Endothelial cell (in vitro differentiated cells): Measurements from ENCODE around the gene PAIP1. TPM values are rescaled to one million over a fixed set of nuclear protein-coding genes. Genes with fewer than 3 reads are reported as not detected.
A peak's percentile ranks its signal among the peaks of the same experiment; 100 is the strongest.
"Not testable (repeated sequence)": the region's sequence is repeated elsewhere in the genome, so short reads cannot be mapped to it uniquely, and the experiment has no call there.

ENCODE experiments used
- DNase-seq: peaks from one replicate; pipeline ENCODE4 v3.0.0; 2021; ENCODE audit warnings: low spot score
- H3K27ac Mint-ChIP-seq: one replicate; pipeline ENCODE4 v1.8.0; 2021; ENCODE audit warnings: mixed read lengths, inconsistent platforms; ENCODE audit not compliant: unreplicated experiment
- H3K27me3 Mint-ChIP-seq: one replicate; pipeline ENCODE4 v1.8.0; 2021; ENCODE audit warnings: mild to moderate bottlenecking, moderate library complexity, mixed read lengths, inconsistent platforms; ENCODE audit not compliant: unreplicated experiment
- H3K36me3 Mint-ChIP-seq: one replicate; pipeline ENCODE4 v1.8.0; 2021; ENCODE audit warnings: mild to moderate bottlenecking, low read depth, mixed read lengths, inconsistent platforms; ENCODE audit not compliant: unreplicated experiment
- H3K4me1 Mint-ChIP-seq: one replicate; pipeline ENCODE4 v1.8.0; 2021; ENCODE audit warnings: mild to moderate bottlenecking, mixed read lengths, inconsistent platforms; ENCODE audit not compliant: unreplicated experiment
- H3K4me3 Mint-ChIP-seq: one replicate; pipeline ENCODE4 v1.8.0; 2021; ENCODE audit warnings: mild to moderate bottlenecking, mixed read lengths, inconsistent platforms; ENCODE audit not compliant: unreplicated experiment
- H3K9me3 Mint-ChIP-seq: one replicate; pipeline ENCODE4 v1.8.0; 2021; ENCODE audit warnings: mixed read lengths, inconsistent platforms; ENCODE audit not compliant: unreplicated experiment
- total RNA-seq: library from RNA; stranded (reverse); fragmentation: NEBNext Ultra II Directional; extraction: Animal tissue kit (Norgen Biotek cat#: 25700); gene quantifications from one replicate; pipeline ENCODE4 v1.2.1, GENCODE V29; 2021; ENCODE audit not compliant: unreplicated experiment
- TF ChIP-seq, protein P1 (sequence below): fragments of 200-600 bp; sonication (generic); IDR thresholded peaks from one replicate; pipeline ENCODE4 v1.5.0; 2021; ENCODE audit warnings: antibody characterized with exemption; ENCODE audit not compliant: unreplicated experiment

The PAIP1 gene
- total RNA-seq, 1 donor from 2014 or later: 92.4 TPM

DNA sequence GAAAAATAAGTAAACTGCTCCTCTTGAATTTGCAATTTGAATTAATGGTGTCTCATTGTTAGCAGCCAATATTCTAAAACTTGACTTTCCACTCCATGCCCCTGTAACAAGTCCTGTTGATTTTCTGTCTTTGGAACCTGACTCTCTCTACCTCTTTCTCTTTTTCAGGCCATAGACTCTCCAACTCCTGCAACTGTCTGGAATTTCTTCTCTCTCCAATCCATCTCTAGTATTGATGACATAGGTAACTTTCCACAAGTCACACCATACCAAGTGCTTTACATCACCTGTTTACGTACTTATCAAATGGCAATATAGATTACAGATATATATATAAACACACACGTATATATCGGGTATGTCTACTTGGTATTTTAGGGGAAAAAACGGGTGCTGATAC is 42.9 kb downstream of the PAIP1 start:
- H3K36me3 Mint-ChIP-seq: peaks cover 7% of the 10 kb centered on the region
- peak overlapping the region; percentile 95 for H3K4me3 Mint-ChIP-seq
- TF ChIP-seq, protein P1, sequence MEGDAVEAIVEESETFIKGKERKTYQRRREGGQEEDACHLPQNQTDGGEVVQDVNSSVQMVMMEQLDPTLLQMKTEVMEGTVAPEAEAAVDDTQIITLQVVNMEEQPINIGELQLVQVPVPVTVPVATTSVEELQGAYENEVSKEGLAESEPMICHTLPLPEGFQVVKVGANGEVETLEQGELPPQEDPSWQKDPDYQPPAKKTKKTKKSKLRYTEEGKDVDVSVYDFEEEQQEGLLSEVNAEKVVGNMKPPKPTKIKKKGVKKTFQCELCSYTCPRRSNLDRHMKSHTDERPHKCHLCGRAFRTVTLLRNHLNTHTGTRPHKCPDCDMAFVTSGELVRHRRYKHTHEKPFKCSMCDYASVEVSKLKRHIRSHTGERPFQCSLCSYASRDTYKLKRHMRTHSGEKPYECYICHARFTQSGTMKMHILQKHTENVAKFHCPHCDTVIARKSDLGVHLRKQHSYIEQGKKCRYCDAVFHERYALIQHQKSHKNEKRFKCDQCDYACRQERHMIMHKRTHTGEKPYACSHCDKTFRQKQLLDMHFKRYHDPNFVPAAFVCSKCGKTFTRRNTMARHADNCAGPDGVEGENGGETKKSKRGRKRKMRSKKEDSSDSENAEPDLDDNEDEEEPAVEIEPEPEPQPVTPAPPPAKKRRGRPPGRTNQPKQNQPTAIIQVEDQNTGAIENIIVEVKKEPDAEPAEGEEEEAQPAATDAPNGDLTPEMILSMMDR: no peak
- no peaks in the 10 kb centered on the region for H3K9me3 Mint-ChIP-seq
- peaks cover 23% of the 10 kb centered on the region for H3K4me1 Mint-ChIP-seq
- H3K27me3 Mint-ChIP-seq: peaks cover 8% of the 10 kb centered on the region
- H3K27ac Mint-ChIP-seq: peak overlapping the region; percentile 98
- no peak for DNase-seq

DNA sequence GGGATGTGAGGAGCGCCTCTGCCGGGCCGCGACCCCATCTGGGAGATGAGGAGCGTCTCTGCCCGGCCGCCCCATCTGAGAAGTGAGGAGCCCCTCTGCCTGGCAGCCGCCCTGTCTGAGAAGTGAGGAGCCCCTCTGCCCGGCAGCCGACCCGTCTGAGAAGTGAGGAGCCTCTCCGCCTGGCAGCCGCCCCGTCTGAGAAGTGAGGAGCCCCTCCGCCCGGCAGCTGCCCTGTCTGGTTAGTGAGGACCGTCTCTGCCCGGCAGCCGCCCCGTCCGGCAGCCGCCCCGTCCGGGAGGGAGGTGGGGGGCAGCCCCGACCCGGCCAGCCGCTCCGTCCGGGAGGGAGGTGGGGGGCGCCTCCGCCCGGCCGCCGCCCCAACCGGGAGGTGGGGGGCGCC is 45.8 kb downstream of the PAIP1 start:
- not testable (repeated sequence) for DNase-seq, H3K36me3 Mint-ChIP-seq, H3K27me3 Mint-ChIP-seq, H3K9me3 Mint-ChIP-seq, H3K27ac Mint-ChIP-seq, H3K4me3 Mint-ChIP-seq
- H3K4me1 Mint-ChIP-seq: peaks cover 23% of the 10 kb centered on the region

DNA sequence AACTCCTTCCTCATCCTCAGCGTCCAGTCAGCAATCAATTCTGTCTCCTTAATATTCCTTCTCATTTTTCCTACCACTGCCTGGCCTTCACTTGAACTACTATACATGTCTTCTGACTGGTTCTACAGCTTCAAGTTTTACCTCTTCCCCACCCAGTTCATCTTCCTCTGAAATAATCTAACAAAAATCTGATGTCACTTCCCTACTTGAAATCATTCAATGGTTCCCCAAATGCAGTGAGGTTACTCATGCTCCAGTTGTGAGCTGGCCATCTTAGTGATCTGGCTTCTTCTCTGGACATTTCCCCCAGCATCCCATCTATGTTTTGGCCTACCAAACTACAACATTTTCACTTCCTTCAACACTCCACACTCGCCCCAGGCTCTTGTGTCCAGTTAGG is 58.3 kb downstream of the PAIP1 start:
- H3K9me3 Mint-ChIP-seq: no peaks in the 10 kb centered on the region
- H3K27ac Mint-ChIP-seq: no peak overlapping the region
- no peaks in the 10 kb centered on the region for H3K36me3 Mint-ChIP-seq
- TF ChIP-seq, protein P1: no peak
- no peak for DNase-seq
- no peaks in the 10 kb centered on the region for H3K4me1 Mint-ChIP-seq
- no peaks in the 10 kb centered on the region for H3K27me3 Mint-ChIP-seq
- H3K4me3 Mint-ChIP-seq: no peak overlapping the region

DNA sequence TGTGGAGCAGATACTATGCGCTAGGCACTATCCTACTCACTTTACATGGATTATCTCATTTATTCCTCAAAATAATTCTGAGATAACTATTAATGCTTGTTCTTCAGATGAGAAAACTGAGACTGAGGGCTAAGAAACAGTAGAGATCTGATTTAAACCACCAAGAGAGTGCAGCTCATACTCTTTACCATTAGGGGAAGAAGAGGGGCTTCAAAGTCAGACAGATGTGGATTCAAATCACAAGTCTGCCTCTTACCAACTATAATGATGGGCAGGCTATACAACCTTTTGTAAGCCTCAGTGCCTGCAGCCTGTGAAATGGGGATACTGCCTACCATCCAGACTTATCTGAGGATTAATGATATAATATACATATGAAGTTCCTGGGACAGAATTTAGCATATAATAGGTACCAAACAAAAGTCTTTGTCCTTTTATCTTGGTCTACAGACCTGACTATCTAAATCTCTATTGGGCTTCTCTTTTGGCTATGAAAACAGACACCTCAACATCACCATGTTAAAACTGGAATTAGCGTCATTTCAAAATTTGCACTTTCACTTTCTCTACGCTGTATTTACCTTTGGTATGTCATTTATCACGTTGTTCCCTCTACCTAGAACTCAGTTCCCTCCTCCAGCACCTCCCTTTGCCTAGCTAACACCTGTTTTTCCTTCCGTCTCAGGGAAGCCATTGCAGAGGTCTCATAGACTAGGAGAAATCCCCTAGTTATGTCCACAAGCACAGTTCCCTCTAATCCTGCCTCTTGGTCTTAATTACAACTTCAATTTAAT is 59.4 kb downstream of the PAIP1 start:
- H3K4me1 Mint-ChIP-seq: no peaks in the 10 kb centered on the region
- no peaks in the 10 kb centered on the region for H3K27me3 Mint-ChIP-seq
- DNase-seq: no peak
- TF ChIP-seq, protein P1: no peak
- H3K27ac Mint-ChIP-seq: no peak overlapping the region
- no peak overlapping the region for H3K4me3 Mint-ChIP-seq
- no peaks in the 10 kb centered on the region for H3K36me3 Mint-ChIP-seq
- no peaks in the 10 kb centered on the region for H3K9me3 Mint-ChIP-seq

DNA sequence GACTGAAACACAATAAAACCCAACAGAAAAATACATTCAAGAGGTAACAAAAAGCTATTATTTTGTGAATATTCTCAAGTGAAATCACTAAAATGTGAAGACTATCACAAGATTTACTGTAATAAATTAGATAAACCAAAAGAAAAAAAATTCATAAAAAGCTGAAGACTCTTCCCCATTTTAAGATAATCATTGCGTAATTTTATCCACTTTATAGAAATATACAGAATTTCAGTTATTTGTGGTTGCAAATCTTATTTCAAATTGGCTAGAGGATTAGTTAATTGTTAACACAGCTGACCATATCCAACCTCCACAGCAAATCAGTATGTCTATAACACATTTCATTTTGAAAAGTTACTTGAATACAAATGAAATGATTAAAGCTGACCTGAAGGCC is 65.6 kb downstream of the PAIP1 start:
- TF ChIP-seq, protein P1: no peak
- Mint-ChIP-seq H3K9me3 (no peaks in the 10 kb centered on the region), H3K4me1 (no peaks in the 10 kb centered on the region), H3K27ac (no peak overlapping the region), H3K4me3 (no peak overlapping the region), H3K27me3 (no peaks in the 10 kb centered on the region), H3K36me3 (no peaks in the 10 kb centered on the region)
- no peak for DNase-seq
